HG02870 (cell line): Measurements from ENCODE around the gene ODF4.

ENCODE experiments used
- ATAC-seq: cut with Tn5 transposase; IDR thresholded peaks from one replicate; pipeline ENCODE4 v1.9.1; 2021; ENCODE audit warnings: mild to moderate bottlenecking, moderate library complexity; ENCODE audit not compliant: unreplicated experiment

ODF4 gene, protein sequence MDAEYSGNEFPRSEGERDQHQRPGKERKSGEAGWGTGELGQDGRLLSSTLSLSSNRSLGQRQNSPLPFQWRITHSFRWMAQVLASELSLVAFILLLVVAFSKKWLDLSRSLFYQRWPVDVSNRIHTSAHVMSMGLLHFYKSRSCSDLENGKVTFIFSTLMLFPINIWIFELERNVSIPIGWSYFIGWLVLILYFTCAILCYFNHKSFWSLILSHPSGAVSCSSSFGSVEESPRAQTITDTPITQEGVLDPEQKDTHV

DNA sequence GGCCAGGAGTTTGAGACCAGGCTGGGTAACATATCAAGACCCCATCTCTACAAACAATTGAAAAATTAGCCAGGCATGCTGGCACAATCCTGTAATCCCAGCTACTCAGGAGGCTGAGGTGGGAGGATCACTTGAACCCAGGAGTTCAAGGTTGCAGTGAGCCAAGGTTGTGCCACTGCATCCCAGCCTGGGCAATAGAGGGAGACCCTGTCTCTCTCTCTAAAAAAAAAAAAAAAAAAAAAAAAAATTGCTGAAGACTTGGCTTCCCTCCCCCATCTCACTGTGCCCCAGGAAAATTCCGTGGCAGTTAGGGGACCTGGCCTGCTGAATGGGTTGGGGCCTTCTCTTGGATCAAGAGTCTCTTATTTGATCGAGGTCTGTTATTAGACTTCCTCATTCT lies at the start of gene ODF4:
TSS of gene ODF4 (plus strand) at position 301 of the 400 bp plus-strand sequence. CDS start 212 bp downstream, outside the sequence.
- no peak for ATAC-seq

DNA sequence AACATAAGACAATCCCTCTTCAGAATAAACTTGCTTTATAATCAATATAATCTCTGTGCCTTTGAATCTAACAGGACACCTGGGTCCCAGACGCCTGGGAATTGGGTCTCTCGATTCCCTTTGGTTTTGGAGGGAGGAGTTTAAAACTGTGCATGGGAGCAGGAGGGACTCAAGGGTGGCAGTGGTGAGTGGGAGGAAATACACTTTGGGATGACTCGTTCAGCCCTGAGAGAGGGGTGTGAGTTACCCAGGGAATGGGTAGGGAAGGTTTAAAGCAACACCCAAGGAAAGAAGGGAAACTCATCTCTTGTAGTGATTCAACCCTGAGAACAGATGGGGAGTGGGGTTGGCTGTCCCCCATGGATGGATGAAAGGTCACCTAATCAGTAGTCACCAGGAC lies 49.6 kb upstream of the ODF4 start:
- no peak for ATAC-seq

DNA sequence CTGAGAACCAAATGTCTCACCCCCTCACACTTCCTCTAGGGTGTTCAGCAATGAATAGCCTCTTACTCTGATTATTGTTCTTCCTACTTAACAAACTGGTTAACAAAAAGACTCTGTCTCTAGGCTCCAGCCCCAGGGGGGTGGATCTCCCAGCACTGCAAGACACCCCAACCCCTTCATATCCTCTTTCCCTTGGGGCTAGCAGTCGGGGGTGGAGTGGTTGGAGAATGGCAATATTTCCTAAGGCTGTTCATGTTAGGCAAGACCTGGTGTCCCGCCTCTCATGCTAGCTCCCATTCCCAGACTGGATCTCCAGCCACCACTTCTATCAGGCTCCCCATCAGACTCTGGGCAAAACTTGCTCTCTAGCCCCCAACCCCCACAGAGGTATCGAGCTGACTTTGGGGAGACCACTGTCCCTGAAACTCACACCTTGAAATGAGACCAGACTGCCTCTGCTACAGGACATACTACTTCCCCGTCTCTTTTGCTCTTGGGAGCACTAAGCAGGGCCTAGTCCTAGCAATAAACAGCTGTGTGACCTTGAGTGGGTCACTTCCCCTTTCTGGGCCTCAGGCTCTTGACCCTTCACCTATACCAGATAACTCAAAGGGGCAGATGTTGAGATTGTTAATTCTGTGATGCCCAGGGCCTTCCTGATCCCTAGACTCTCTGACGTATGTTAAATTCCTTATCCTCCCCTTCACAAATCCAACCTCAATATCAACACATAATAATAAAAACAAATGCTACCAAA lies 46.8 kb upstream of the ODF4 start:
- ATAC-seq, result no peak

DNA sequence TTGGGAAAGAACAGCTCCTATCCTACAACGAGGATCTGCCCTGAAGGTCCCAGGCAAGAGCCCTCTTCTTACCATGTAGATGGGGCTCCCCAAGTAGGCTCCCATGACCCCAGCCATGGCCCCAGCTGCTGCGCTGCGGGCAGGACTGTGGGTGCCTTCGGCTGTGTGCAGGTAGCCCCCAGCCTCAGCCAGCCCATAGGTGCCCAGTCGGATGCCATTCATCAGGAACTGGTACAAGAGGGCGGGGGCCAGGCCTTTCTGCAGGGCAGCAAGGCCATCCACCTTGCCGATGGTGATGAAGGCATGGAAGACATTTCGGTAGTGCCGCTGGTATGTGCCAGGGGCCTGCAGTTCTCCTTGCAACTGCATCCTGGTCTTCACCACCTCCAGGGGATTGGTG lies 45.3 kb upstream of the ODF4 start:
- no peak for ATAC-seq

- ATAC-seq, result no peak
These were observed 44.8 kb upstream of the ODF4 start for GRCh38 chr17:8294814-8295316.

DNA sequence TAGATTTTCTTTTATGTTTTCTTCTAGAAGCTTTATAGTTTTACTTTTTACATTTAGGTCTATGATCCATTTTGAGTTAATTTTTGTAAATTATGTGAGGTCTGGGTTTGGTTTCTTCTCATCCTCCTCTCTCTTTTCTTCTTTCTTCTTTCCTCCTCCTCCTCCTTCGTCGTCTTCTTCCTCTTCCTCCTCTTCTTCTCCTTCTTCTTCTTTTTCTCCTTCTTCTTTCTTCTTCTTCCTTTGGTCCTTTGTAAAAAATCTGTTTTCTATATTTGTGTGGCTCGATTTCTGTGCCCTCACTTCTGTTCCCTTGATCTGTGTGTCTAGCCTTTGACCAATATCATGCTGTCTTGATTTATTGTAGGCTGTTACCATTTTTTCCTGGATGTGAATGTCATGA lies 39.4 kb upstream of the ODF4 start:
- ATAC-seq, result no peak

- ATAC-seq, result no peak
These were observed 38.9 kb upstream of the ODF4 start for GRCh38 chr17:8300627-8301242.

- no peak for ATAC-seq
These were observed 29.0 kb upstream of the ODF4 start for GRCh38 chr17:8310601-8311123.

GRCh38 chr17:8311131-8311790 lies 28.4 kb upstream of the ODF4 start:
- ATAC-seq, result no peak

- no peak for ATAC-seq
These were observed 27.4 kb upstream of the ODF4 start for GRCh38 chr17:8312251-8312650.

DNA sequence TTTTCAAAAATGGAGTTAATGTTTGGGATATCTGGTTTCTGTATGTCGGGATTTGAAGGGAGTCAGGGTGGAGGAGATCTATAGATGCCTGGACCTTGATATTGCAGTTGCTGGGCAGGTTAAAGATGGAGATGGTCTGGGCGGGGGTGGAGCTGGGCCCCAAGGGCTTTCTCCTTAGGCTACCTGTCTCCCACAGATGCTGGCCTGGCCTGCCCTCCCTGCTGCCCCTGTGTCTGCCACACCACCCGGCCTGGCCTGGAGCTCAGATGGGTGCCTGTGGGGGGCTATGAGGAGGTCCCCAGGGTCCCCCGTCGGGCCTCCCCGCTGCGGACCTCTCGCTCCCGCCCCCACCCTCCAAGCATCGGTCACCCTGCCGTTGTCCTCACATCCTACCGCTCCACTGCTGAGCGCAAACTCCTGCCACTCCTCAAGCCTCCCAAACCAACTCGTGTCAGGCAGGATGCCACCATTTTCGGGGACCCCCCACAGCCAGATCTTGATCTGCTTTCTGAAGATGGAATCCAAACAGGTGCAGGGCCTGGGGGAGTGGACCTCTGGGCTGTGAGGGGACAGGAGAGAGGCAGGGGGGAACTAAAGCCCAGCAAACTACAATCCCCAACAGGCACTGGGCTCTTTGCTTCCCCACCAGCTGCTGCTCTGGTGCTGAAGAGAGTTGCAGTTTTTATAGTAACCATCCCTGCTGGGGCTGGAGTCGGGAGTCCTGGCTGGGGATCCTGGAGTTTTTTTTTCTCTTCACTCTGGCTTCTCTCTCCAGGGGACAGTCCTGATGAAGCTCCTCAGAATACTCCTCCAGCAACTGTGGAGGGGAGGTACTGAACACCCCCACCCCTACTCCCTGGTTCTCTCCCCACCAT lies 26.7 kb upstream of the ODF4 start:
- no peak for ATAC-seq

DNA sequence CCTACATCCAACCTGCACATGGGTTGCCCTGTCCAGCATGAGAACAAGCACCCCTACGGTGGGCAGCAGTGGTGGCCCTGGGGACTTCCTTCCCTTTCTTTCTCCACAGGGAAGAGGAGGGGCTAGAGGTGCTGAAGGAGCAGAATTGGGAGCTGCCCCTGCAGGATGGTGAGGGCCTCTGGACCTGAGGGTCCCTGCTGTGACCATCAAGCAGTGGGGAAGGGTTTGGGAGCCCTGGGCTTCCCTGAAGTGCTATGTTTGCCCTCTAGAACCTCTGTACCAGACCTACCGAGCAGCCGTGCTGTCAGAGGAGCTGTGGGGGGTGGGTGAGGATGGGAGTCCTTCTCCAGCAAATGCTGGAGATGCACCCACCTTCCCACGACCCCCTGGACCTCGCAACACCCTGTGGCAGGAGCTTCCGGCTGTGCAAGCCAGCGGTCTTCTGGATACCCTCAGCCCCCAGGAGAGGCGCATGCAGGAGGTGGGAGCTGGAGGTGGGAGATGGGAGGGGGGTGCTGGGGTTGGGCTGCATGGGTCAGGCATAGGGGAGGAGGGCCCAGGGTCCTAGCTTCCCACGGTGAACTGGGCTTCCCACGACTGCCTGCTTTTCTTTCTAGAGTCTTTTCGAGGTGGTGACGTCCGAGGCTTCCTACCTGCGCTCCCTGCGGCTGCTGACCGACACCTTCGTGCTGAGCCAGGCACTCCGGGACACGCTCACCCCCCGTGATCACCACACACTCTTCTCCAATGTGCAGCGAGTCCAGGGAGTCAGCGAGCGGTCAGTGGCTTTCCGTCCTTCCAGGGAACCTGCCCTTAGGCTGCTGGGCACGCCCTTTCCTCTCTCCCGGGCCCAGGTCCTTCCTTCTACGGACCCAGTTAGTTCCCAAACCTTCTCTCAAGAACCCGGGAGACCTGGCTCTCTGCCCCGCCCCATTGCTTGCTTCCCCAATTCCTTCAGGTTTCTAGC lies 24.6 kb upstream of the ODF4 start:
- no peak for ATAC-seq

GRCh38 chr17:8315764-8316217 lies 23.8 kb upstream of the ODF4 start:
- no peak for ATAC-seq

DNA sequence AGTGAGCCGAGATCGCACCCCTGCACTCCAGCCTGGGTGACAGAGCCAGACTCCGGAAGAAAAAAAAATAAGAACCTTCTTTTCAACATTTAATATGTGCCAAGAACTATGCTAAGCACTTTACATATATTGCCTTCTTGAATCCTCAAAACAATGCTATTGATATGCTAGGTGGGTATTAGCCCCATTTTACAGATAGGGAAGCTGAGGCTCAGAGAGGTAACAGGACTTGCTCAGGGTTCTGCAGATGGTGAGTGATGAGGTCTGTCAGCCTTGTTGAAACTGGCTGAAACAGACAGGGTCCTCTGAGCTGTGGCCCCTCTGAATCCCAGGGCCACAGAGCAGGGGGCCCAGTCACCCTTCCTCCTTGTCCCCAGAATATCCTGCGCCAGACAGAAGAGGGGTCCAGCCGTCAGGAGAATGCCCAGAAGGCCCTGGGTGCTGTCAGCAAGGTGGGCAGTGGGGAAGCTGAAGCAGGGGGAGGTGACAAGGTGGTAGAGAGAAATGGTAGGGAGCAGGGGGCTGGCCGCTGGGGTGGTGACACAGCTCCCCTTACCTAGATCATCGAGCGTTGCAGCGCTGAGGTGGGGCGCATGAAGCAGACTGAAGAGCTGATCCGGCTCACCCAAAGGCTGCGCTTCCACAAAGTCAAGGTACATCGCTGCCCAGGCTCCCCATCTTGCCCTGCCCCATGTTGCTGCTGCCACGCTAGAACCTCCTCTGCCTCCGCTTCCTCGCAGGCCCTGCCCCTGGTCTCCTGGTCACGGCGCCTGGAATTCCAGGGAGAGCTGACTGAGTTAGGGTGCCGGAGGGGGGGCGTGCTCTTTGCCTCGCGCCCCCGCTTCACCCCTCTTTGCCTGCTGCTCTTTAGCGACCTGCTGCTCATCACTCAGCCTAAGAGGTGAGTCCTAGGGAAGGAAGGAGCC lies 21.4 kb upstream of the ODF4 start:
- no peak for ATAC-seq

DNA sequence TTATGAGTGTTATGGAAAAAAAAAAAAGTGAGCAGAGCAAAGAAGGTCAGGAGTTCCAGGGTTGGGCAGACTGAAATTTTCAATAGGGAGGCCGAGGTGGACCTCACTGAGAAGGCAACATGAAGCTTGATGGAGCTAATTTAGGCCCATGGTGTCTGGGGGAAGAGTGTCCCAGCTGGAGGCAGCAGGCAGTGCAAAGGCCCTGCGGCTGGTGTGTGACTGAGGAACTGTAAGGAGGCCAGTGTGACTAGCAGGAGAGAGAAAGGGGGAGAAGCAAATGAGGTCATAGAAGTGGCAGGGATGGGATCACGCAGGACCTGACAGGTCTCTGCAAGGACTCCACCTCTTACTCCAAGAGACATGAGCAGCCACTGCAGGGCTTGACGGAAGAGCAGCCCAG lies 19.4 kb upstream of the ODF4 start:
- ATAC-seq, result no peak

GRCh38 chr17:8320990-8321389 lies 18.6 kb upstream of the ODF4 start:
- no peak for ATAC-seq

DNA sequence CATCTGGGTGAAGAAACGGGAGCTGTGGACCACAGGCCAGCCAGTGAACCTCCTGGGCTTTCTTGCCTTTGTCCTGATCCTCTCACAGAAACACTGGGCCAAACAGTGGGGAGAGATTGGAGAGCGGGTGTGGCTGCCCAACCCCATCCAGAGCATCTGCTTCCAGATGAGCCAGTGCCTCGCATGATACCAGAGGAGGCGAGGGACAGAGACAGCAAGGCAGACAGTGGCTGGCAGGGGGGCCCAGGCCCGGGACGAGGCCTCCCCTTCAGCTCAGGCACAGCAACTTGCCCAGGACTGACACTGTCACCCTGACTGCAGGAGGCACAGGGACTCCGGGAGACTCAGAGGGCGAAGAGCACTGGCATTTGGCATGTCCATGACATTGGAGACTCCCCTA lies 17.6 kb upstream of the ODF4 start:
- no peak for ATAC-seq

- no peak for ATAC-seq
These were observed 15.5 kb upstream of the ODF4 start for GRCh38 chr17:8324132-8324531.
